ENCODE data around the gene MYO9B. TPM values are rescaled to one million over a fixed set of nuclear protein-coding genes. Genes with fewer than 3 reads are reported as not detected.

Gene MYO9B
- total RNA-seq, 1 experiment from 2014 or later: 94.3 TPM

DNA sequence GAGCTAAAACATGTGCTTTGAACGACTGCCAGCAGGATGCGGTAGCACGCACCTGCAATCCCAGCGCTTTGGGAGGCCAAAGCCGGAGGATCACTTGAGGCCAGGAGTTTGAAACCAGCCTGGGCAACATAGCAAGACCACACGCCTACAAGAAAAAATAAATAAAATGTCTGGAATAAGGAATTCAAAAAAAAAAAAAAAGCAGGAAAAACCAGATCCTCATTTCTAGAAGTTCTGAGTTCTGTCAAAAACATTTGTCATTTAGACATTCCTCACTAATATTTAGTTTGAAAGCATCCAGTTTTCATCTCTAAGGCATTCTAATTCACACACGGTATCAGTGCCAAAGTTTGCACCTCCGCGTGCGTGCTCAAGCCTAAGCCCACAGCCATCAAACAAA, 102.7 kb downstream of the MYO9B start (continued):
- TF ChIP-seq, protein P1, sequence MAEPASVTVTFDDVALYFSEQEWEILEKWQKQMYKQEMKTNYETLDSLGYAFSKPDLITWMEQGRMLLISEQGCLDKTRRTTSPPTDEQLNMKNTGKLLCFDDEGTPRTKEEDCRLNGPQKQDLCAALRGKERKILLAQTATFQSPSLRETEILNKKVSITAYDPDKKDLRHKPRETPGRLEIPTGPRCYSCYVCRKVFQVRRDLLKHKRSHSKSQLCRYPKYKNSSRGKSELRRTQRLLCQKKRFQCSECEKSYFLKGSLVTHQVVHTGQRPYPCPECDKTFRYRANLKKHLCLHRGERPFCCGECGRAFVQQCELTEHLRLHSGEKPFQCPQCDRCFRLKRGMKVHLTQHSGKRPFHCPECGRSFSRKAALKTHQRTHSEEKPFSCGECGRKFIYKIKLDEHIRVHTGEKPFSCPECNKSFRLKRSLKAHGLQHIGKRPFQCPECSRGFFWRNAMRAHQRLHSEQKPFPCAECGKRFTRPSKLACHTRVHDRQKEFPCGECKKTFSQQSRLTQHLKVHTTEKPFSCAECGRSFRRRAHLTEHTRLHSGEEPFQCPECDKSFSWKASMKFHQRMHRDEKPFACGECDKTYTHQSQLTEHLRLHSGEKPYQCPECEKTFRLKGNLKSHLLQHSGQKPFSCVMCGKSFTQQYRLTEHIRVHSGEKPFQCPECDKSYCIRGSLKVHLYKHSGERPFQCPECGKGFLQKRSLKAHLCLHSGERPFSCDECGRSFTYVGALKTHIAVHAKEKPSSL (CRISPR knock-in tag; conservative IDR thresholded peaks at IDR 0.05): no peak
- TF ChIP-seq, protein P2, sequence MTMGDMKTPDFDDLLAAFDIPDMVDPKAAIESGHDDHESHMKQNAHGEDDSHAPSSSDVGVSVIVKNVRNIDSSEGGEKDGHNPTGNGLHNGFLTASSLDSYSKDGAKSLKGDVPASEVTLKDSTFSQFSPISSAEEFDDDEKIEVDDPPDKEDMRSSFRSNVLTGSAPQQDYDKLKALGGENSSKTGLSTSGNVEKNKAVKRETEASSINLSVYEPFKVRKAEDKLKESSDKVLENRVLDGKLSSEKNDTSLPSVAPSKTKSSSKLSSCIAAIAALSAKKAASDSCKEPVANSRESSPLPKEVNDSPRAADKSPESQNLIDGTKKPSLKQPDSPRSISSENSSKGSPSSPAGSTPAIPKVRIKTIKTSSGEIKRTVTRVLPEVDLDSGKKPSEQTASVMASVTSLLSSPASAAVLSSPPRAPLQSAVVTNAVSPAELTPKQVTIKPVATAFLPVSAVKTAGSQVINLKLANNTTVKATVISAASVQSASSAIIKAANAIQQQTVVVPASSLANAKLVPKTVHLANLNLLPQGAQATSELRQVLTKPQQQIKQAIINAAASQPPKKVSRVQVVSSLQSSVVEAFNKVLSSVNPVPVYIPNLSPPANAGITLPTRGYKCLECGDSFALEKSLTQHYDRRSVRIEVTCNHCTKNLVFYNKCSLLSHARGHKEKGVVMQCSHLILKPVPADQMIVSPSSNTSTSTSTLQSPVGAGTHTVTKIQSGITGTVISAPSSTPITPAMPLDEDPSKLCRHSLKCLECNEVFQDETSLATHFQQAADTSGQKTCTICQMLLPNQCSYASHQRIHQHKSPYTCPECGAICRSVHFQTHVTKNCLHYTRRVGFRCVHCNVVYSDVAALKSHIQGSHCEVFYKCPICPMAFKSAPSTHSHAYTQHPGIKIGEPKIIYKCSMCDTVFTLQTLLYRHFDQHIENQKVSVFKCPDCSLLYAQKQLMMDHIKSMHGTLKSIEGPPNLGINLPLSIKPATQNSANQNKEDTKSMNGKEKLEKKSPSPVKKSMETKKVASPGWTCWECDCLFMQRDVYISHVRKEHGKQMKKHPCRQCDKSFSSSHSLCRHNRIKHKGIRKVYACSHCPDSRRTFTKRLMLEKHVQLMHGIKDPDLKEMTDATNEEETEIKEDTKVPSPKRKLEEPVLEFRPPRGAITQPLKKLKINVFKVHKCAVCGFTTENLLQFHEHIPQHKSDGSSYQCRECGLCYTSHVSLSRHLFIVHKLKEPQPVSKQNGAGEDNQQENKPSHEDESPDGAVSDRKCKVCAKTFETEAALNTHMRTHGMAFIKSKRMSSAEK (CRISPR knock-in tag; IDR thresholded peaks at IDR 0.05; ENCODE audit: borderline replicate concordance): no peak
- TF ChIP-seq, protein P3, sequence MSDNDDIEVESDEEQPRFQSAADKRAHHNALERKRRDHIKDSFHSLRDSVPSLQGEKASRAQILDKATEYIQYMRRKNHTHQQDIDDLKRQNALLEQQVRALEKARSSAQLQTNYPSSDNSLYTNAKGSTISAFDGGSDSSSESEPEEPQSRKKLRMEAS (CRISPR knock-in tag; IDR thresholded peaks at IDR 0.05): no peak
- TF ChIP-seq, protein P4, sequence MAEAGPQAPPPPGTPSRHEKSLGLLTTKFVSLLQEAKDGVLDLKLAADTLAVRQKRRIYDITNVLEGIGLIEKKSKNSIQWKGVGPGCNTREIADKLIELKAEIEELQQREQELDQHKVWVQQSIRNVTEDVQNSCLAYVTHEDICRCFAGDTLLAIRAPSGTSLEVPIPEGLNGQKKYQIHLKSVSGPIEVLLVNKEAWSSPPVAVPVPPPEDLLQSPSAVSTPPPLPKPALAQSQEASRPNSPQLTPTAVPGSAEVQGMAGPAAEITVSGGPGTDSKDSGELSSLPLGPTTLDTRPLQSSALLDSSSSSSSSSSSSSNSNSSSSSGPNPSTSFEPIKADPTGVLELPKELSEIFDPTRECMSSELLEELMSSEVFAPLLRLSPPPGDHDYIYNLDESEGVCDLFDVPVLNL (CRISPR knock-in tag; IDR thresholded peaks at IDR 0.05; ENCODE audit: borderline replicate concordance, low read depth): no peak
- TF ChIP-seq ZBTB21 (CRISPR knock-in tag; IDR thresholded peaks at IDR 0.05; ENCODE audit: borderline replicate concordance) (no peak), ZNF138 (CRISPR knock-in tag; conservative IDR thresholded peaks at IDR 0.05) (no peak), NR1H2 (CRISPR knock-in tag; IDR thresholded peaks at IDR 0.05) (no peak), CREM (CRISPR knock-in tag; IDR thresholded peaks at IDR 0.05) (no peak), PRRX2 (CRISPR knock-in tag; IDR thresholded peaks at IDR 0.05) (no peak), ZNF121 (CRISPR knock-in tag; IDR thresholded peaks at IDR 0.05) (no peak), GTF2I (CRISPR knock-in tag; conservative IDR thresholded peaks at IDR 0.05) (no peak)
- TF ChIP-seq, protein P5, sequence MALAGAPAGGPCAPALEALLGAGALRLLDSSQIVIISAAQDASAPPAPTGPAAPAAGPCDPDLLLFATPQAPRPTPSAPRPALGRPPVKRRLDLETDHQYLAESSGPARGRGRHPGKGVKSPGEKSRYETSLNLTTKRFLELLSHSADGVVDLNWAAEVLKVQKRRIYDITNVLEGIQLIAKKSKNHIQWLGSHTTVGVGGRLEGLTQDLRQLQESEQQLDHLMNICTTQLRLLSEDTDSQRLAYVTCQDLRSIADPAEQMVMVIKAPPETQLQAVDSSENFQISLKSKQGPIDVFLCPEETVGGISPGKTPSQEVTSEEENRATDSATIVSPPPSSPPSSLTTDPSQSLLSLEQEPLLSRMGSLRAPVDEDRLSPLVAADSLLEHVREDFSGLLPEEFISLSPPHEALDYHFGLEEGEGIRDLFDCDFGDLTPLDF (CRISPR knock-in tag; IDR thresholded peaks at IDR 0.05): no peak
- TF ChIP-seq, protein P6, sequence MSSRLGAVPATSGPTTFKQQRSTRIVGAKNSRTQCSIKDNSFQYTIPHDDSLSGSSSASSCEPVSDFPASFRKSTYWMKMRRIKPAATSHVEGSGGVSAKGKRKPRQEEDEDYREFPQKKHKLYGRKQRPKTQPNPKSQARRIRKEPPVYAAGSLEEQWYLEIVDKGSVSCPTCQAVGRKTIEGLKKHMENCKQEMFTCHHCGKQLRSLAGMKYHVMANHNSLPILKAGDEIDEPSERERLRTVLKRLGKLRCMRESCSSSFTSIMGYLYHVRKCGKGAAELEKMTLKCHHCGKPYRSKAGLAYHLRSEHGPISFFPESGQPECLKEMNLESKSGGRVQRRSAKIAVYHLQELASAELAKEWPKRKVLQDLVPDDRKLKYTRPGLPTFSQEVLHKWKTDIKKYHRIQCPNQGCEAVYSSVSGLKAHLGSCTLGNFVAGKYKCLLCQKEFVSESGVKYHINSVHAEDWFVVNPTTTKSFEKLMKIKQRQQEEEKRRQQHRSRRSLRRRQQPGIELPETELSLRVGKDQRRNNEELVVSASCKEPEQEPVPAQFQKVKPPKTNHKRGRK (CRISPR knock-in tag; IDR thresholded peaks at IDR 0.05; ENCODE audit: borderline replicate concordance): no peak
- TF ChIP-seq, protein P7, sequence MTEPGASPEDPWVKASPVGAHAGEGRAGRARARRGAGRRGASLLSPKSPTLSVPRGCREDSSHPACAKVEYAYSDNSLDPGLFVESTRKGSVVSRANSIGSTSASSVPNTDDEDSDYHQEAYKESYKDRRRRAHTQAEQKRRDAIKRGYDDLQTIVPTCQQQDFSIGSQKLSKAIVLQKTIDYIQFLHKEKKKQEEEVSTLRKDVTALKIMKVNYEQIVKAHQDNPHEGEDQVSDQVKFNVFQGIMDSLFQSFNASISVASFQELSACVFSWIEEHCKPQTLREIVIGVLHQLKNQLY (CRISPR knock-in tag; IDR thresholded peaks at IDR 0.05): no peak
- TF ChIP-seq, protein P8, sequence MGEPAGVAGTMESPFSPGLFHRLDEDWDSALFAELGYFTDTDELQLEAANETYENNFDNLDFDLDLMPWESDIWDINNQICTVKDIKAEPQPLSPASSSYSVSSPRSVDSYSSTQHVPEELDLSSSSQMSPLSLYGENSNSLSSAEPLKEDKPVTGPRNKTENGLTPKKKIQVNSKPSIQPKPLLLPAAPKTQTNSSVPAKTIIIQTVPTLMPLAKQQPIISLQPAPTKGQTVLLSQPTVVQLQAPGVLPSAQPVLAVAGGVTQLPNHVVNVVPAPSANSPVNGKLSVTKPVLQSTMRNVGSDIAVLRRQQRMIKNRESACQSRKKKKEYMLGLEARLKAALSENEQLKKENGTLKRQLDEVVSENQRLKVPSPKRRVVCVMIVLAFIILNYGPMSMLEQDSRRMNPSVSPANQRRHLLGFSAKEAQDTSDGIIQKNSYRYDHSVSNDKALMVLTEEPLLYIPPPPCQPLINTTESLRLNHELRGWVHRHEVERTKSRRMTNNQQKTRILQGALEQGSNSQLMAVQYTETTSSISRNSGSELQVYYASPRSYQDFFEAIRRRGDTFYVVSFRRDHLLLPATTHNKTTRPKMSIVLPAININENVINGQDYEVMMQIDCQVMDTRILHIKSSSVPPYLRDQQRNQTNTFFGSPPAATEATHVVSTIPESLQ (CRISPR knock-in tag; IDR thresholded peaks at IDR 0.05): no peak
